H9 (cell line): ENCODE results near the gene POLL. TPM values are rescaled to one million over a fixed set of nuclear protein-coding genes. Genes with fewer than 3 reads are reported as not detected.

ENCODE experiments used
- DNase-seq: peaks from one replicate; pipeline ENCODE4 v3.0.0-alpha.2; 2017
- H2AFZ ChIP-seq: one replicate; pipeline ENCODE4 v1.6.1; 2013; ENCODE audit warnings: mild to moderate bottlenecking, low read length, control low read depth, moderate library complexity
- H2AK5ac ChIP-seq: 2 replicates; pipeline ENCODE4 v1.6.1; 2013; ENCODE audit warnings: low read length, control low read depth, mixed read lengths; ENCODE audit not compliant: insufficient read length
- H2BK120ac ChIP-seq: one replicate; pipeline ENCODE4 v1.6.1; 2013; ENCODE audit warnings: low read depth, mild to moderate bottlenecking, low read length, control low read depth, inconsistent platforms; ENCODE audit not compliant: poor library complexity, severe bottlenecking
- H2BK12ac ChIP-seq: 2 replicates; pipeline ENCODE4 v1.6.1; 2013; ENCODE audit warnings: low read length, control low read depth, mixed read lengths, low read depth; ENCODE audit not compliant: insufficient read length
- H2BK15ac ChIP-seq: 2 replicates; pipeline ENCODE4 v1.6.1; 2013; ENCODE audit warnings: low read depth, low read length, control low read depth
- H2BK20ac ChIP-seq: one replicate; pipeline ENCODE4 v1.6.1; 2013; ENCODE audit warnings: low read depth, mild to moderate bottlenecking, low read length, control low read depth, inconsistent platforms; ENCODE audit not compliant: poor library complexity, severe bottlenecking
- H2BK5ac ChIP-seq: 2 replicates; pipeline ENCODE4 v1.6.1; 2013; ENCODE audit warnings: low read length, control low read depth, mixed read lengths; ENCODE audit not compliant: insufficient read length
- H3K14ac ChIP-seq: 2 replicates; pipeline ENCODE4 v1.6.1; 2013; ENCODE audit warnings: low read length, control low read depth; ENCODE audit not compliant: insufficient read depth
- H3K18ac ChIP-seq: 2 replicates; pipeline ENCODE4 v1.6.1; 2013; ENCODE audit warnings: low read depth, mild to moderate bottlenecking, mixed read lengths, low read length, control low read depth; ENCODE audit not compliant: insufficient read length
- H3K23ac ChIP-seq: 2 replicates; pipeline ENCODE4 v1.6.1; 2013; ENCODE audit warnings: low read length, control low read depth, mixed read lengths, low read depth; ENCODE audit not compliant: insufficient read length
- H3K23me2 ChIP-seq: 2 replicates; pipeline ENCODE4 v1.6.1; 2013; ENCODE audit warnings: low read depth, mild to moderate bottlenecking, mixed read lengths, low read length, control low read depth; ENCODE audit not compliant: insufficient read length, poor library complexity, severe bottlenecking
- H3K27ac ChIP-seq: 2 replicates; pipeline ENCODE4 v1.5.1; 2013; ENCODE audit warnings: low read length, control low read depth, mixed read lengths, low read depth; ENCODE audit not compliant: insufficient read length
- H3K27me3 ChIP-seq: 2 replicates; pipeline ENCODE4 v1.6.1; 2013; ENCODE audit warnings: low read length, control low read depth, inconsistent platforms; ENCODE audit not compliant: insufficient read depth
- H3K4ac ChIP-seq: 2 replicates; pipeline ENCODE4 v1.6.1; 2013; ENCODE audit warnings: low read depth, mild to moderate bottlenecking, control low read depth, inconsistent platforms, low read length, moderate library complexity
- H3K4me1 ChIP-seq: 2 replicates; pipeline ENCODE4 v1.6.1; 2013; ENCODE audit warnings: low read length, control low read depth, inconsistent platforms; ENCODE audit not compliant: insufficient read depth
- H3K4me2 ChIP-seq: 2 replicates; pipeline ENCODE4 v1.6.1; 2013; ENCODE audit warnings: low read length, control low read depth, mixed read lengths; ENCODE audit not compliant: insufficient read length, insufficient read depth
- H3K56ac ChIP-seq: 2 replicates; pipeline ENCODE4 v1.6.1; 2013; ENCODE audit warnings: low read depth, mild to moderate bottlenecking, mixed read lengths, low read length, control low read depth; ENCODE audit not compliant: insufficient read length
- H3K79me1 ChIP-seq: 2 replicates; pipeline ENCODE4 v1.6.1; 2013; ENCODE audit warnings: low read depth, mild to moderate bottlenecking, moderate library complexity, low read length, control low read depth, inconsistent platforms; ENCODE audit not compliant: insufficient read depth, poor library complexity, severe bottlenecking
- H3K79me2 ChIP-seq: 2 replicates; pipeline ENCODE4 v1.6.1; 2013; ENCODE audit warnings: low read length, control low read depth, inconsistent platforms; ENCODE audit not compliant: insufficient read depth
- H3K9ac ChIP-seq: 2 replicates; pipeline ENCODE4 v1.6.1; 2013; ENCODE audit warnings: low read length, control low read depth, mixed read lengths; ENCODE audit not compliant: insufficient read length; ENCODE audit errors: extremely low read depth
- H3K9me3 ChIP-seq: one replicate; pipeline ENCODE4 v1.6.1; 2013; ENCODE audit warnings: low read depth, low read length, inconsistent platforms; ENCODE audit not compliant: control insufficient read depth
- H3T11ph ChIP-seq: one replicate; pipeline ENCODE4 v1.6.1; 2013; ENCODE audit warnings: mild to moderate bottlenecking, low read length, control low read depth, inconsistent platforms
- H4K20me1 ChIP-seq: one replicate; pipeline ENCODE4 v1.6.1; 2013; ENCODE audit not compliant: control insufficient read depth, insufficient read length, insufficient read depth
- H4K5ac ChIP-seq: 2 replicates; pipeline ENCODE4 v1.6.1; 2013; ENCODE audit warnings: low read depth, mild to moderate bottlenecking, mixed read lengths, low read length, control low read depth; ENCODE audit not compliant: insufficient read length
- H4K8ac ChIP-seq: replicated peaks from 2 replicates; pipeline ENCODE4 v1.6.1; 2013; ENCODE audit warnings: low read length, control low read depth, mixed read lengths, low read depth; ENCODE audit not compliant: insufficient read length
- H4K91ac ChIP-seq: 2 replicates; pipeline ENCODE4 v1.6.1; 2013; ENCODE audit warnings: low read depth, mild to moderate bottlenecking, moderate library complexity, mixed read lengths, low read length, control low read depth; ENCODE audit not compliant: insufficient read length
- H3K27ac Mint-ChIP-seq, 3 experiments: 2 replicates in 2 of 3; 3 replicates in 1 of 3; pipeline ENCODE4 v1.8.0; 2020 to 2021; ENCODE audit warnings: mixed read lengths in 3 of 3, mild to moderate bottlenecking in 1 of 3, moderate library complexity in 1 of 3
- H3K27me3 Mint-ChIP-seq: 2 replicates; pipeline ENCODE4 v1.8.0; 2021; ENCODE audit warnings: low read depth, mild to moderate bottlenecking, moderate library complexity, mixed read lengths
- H3K36me3 Mint-ChIP-seq, 3 experiments: 2 replicates in 2 of 3; 3 replicates in 1 of 3; pipeline ENCODE4 v1.8.0; 2020 to 2021; ENCODE audit warnings: low read depth in 3 of 3, mixed read lengths in 3 of 3; ENCODE audit not compliant: insufficient read depth in 1 of 3
- H3K4me1 Mint-ChIP-seq, 2 experiments: 2 replicates each; pipeline ENCODE4 v1.8.0; 2020; ENCODE audit warnings: mixed read lengths in 2 of 2
- H3K4me3 Mint-ChIP-seq, 2 experiments: 2 replicates in 1 of 2; 3 replicates in 1 of 2; pipeline ENCODE4 v1.8.0; 2020 to 2021; ENCODE audit warnings: mild to moderate bottlenecking in 2 of 2, mixed read lengths in 2 of 2, moderate library complexity in 1 of 2
- H3K9me3 Mint-ChIP-seq, 2 experiments: 2 replicates in 1 of 2; 3 replicates in 1 of 2; pipeline ENCODE4 v1.8.0; 2020; ENCODE audit warnings: mild to moderate bottlenecking in 2 of 2, mixed read lengths in 2 of 2, moderate library complexity in 1 of 2
- WGBS: extraction: QIAGEN DNeasy Blood & Tissue Kit; methylation state at CpG from one replicate; pipeline ENCODE4 v1.1.7; 2013; ENCODE audit warnings: missing lambda C conversion rate, low lambda C conversion rate, mixed read lengths; ENCODE audit not compliant: insufficient read length; ENCODE audit errors: extremely low coverage; 5-methylcytosine and 5-hydroxymethylcytosine counted together
- total RNA-seq: library from RNA; stranded (reverse); gene quantifications from 2 replicates; pipeline ENCODE4 v1.2.1, GENCODE V29; 2021
- TF ChIP-seq, protein P1 (sequence below): fragments of 200-600 bp; sonication (generic); conservative IDR thresholded peaks from 3 replicates; pipeline ENCODE4 v1.8.0; 2021; ENCODE audit warnings: antibody characterized with exemption, mild to moderate bottlenecking

Gene POLL
- total RNA-seq, 1 experiment from 2014 or later: 30.8 TPM

DNA sequence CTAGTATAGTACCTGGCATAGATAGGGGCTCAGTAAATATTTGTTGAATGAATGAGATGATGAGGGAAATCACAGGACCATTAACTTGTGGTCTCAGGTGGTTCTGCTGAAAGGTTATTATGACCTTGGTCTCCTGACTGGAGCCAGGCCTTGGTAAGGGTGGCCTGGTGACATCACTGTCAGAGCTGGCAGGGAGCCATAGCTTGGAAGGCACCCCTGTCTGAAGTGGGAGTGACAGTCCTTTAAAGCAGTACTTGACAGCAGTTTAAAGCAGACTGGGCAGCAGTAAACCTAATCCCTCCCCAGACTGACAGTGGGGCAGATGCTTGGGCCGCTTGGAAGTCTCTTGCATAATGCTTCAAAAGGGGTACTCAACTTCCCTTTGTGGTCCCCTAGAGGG lies 13.5 kb upstream of the POLL start:
- no peak overlapping the region for H2BK12ac ChIP-seq
- no peaks in the 10 kb centered on the region for H3K79me1 ChIP-seq
- TF ChIP-seq, protein P1, sequence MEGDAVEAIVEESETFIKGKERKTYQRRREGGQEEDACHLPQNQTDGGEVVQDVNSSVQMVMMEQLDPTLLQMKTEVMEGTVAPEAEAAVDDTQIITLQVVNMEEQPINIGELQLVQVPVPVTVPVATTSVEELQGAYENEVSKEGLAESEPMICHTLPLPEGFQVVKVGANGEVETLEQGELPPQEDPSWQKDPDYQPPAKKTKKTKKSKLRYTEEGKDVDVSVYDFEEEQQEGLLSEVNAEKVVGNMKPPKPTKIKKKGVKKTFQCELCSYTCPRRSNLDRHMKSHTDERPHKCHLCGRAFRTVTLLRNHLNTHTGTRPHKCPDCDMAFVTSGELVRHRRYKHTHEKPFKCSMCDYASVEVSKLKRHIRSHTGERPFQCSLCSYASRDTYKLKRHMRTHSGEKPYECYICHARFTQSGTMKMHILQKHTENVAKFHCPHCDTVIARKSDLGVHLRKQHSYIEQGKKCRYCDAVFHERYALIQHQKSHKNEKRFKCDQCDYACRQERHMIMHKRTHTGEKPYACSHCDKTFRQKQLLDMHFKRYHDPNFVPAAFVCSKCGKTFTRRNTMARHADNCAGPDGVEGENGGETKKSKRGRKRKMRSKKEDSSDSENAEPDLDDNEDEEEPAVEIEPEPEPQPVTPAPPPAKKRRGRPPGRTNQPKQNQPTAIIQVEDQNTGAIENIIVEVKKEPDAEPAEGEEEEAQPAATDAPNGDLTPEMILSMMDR: no peak
- H2BK5ac ChIP-seq: no peak overlapping the region
- no peaks in the 10 kb centered on the region; the same call in 1 of the 2 replicates for H3K27me3 Mint-ChIP-seq
- H3K14ac ChIP-seq: no peak overlapping the region
- no peaks in the 10 kb centered on the region for H3K9me3 ChIP-seq
- no peak overlapping the region for H3K27ac ChIP-seq
- no peak overlapping the region for H3K4ac ChIP-seq
- H3K56ac ChIP-seq: no peak overlapping the region
- H2AFZ ChIP-seq: no peak overlapping the region
- H3K23me2 ChIP-seq: no peaks in the 10 kb centered on the region
- H3K18ac ChIP-seq: no peak overlapping the region
- peaks cover 21 to 35% of the 10 kb centered on the region in 2 experiments for H3K4me1 Mint-ChIP-seq
- H3K4me2 ChIP-seq: no peak overlapping the region
- H3K23ac ChIP-seq: no peak overlapping the region
- H3K9me3 Mint-ChIP-seq: no peaks in the 10 kb centered on the region
- no CpG with 5 or more reads among the region's 1 CpG for WGBS
- H2BK20ac ChIP-seq: no peak overlapping the region
- no peak overlapping the region for H3K4me3 Mint-ChIP-seq
- H4K5ac ChIP-seq: no peak overlapping the region
- H3K27ac Mint-ChIP-seq: no peak overlapping the region
- no peak overlapping the region for H4K91ac ChIP-seq
- no peak for DNase-seq
- no peak overlapping the region for H4K8ac ChIP-seq
- no peak overlapping the region for H2BK120ac ChIP-seq
- no peak overlapping the region for H2AK5ac ChIP-seq
- no peak overlapping the region for H2BK15ac ChIP-seq
- no peaks in the 10 kb centered on the region for H3K79me2 ChIP-seq
- H4K20me1 ChIP-seq: no peaks in the 10 kb centered on the region
- no peak overlapping the region for H3T11ph ChIP-seq
- no peaks in the 10 kb centered on the region for H3K27me3 ChIP-seq
- no peak overlapping the region for H3K9ac ChIP-seq
- H3K4me1 ChIP-seq: no peaks in the 10 kb centered on the region
- H3K36me3 Mint-ChIP-seq: peaks cover 0 to 12% (median 9%) of the 10 kb centered on the region in 3 experiments; a peak in 6 of 7 replicates
